ENCODE measurements around the gene SSBP3.
"Not testable (repeated sequence)": the region's sequence is repeated elsewhere in the genome, so short reads cannot be mapped to it uniquely, and the experiment has no call there.

The SSBP3 gene

GRCh38 chr1:54406339-54407153 is at the start of gene SSBP3:
Gene SSBP3, minus strand, starts transcription at chr1:54406394.
- DNase-seq, result peak; percentile 81

- no peak for DNase-seq
Observed at GRCh38 chr1:54453509-54453908, 47.3 kb upstream of the SSBP3 start.

GRCh38 chr1:54453022-54453421 is 46.8 kb upstream of the SSBP3 start:
- DNase-seq, result no peak

- not testable (repeated sequence) for DNase-seq
Observed at GRCh38 chr1:54449431-54449830, 43.2 kb upstream of the SSBP3 start.

- not testable (repeated sequence) for DNase-seq
Observed at GRCh38 chr1:54448801-54449200, 42.6 kb upstream of the SSBP3 start.

GRCh38 chr1:54447081-54447480 is 40.9 kb upstream of the SSBP3 start:
- DNase-seq, result not testable (repeated sequence)

GRCh38 chr1:54442185-54442584 is 36.0 kb upstream of the SSBP3 start:
- DNase-seq, result no peak

- no peak for DNase-seq
Observed at GRCh38 chr1:54439550-54440223, 33.5 kb upstream of the SSBP3 start.

GRCh38 chr1:54437783-54438182 is 31.6 kb upstream of the SSBP3 start:
- no peak for DNase-seq

- DNase-seq, result no peak
Observed at GRCh38 chr1:54436826-54437225, 30.6 kb upstream of the SSBP3 start.

- no peak for DNase-seq
Observed at GRCh38 chr1:54429838-54430237, 23.6 kb upstream of the SSBP3 start.

GRCh38 chr1:54428837-54429518 is 22.8 kb upstream of the SSBP3 start:
- no peak for DNase-seq

GRCh38 chr1:54425152-54425584 is 19.0 kb upstream of the SSBP3 start:
- no peak for DNase-seq

GRCh38 chr1:54424398-54424797 is 18.2 kb upstream of the SSBP3 start:
- no peak for DNase-seq

- DNase-seq, result no peak
Observed at GRCh38 chr1:54421101-54421504, 14.9 kb upstream of the SSBP3 start.

GRCh38 chr1:54418598-54418997 is 12.4 kb upstream of the SSBP3 start:
- DNase-seq, result not testable (repeated sequence)

- no peak for DNase-seq
Observed at GRCh38 chr1:54417123-54417522, 10.9 kb upstream of the SSBP3 start.

- no peak for DNase-seq
Observed at GRCh38 chr1:54416435-54416834, 10.2 kb upstream of the SSBP3 start.

GRCh38 chr1:54415991-54416390 is 9.8 kb upstream of the SSBP3 start:
- DNase-seq, result no peak

- DNase-seq, result no peak
Observed at GRCh38 chr1:54415533-54415932, 9.3 kb upstream of the SSBP3 start.

GRCh38 chr1:54413732-54414131 is 7.5 kb upstream of the SSBP3 start:
- no peak for DNase-seq

GRCh38 chr1:54413295-54413694 is 7.1 kb upstream of the SSBP3 start:
- DNase-seq, result no peak

- no peak for DNase-seq
Observed at GRCh38 chr1:54410359-54410758, 4.2 kb upstream of the SSBP3 start.
